H1 (cell line): ENCODE results near the gene SCN1B. TPM values are rescaled to one million over a fixed set of nuclear protein-coding genes. Genes with fewer than 3 reads are reported as not detected.

Source experiments
- CTCF ChIA-PET: fragments of 300-600 bp; sonication (Branson Sonifier 250); formaldehyde crosslinking; loops from one replicate; lab custom pipeline; 2021; ENCODE audit not compliant: partially characterized antibody; lab: Charles Lee
- POLR2A ChIA-PET: fragments of 300-600 bp; sonication (Branson Sonifier 250); formaldehyde crosslinking; loops from one replicate; lab custom pipeline; 2021; ENCODE audit warnings: inconsistent platforms; ENCODE audit not compliant: partially characterized antibody; lab: Charles Lee
- DNase-seq, 2 experiments: peaks; one replicate each; pipeline versions ENCODE4 v3.0.0 to v3.0.0-alpha.2; 2010 to 2022; ENCODE audit warnings: low spot score in 2 of 2, low read depth in 1 of 2, mixed read lengths in 1 of 2
- FAIRE-seq: peaks from 2 replicates; lab custom pipeline; 2011; peaks lifted over from hg19 to GRCh38; lab: Jason Lieb, UNC
- H2AFZ ChIP-seq: 2 replicates; pipeline ENCODE4 v1.8.1; 2012; ENCODE audit warnings: low read length, inconsistent platforms
- H2AK5ac ChIP-seq: 2 replicates; pipeline ENCODE4 v1.6.1; 2013; ENCODE audit warnings: low read depth, low read length
- H2BK120ac ChIP-seq: replicated peaks from 2 replicates; pipeline ENCODE3; 2013; ENCODE audit warnings: low read depth, low read length, inconsistent platforms
- H2BK12ac ChIP-seq: 2 replicates; pipeline ENCODE4 v1.6.1; 2013; ENCODE audit warnings: low read depth, low read length
- H2BK15ac ChIP-seq: 2 replicates; pipeline ENCODE4 v1.6.1; 2013; ENCODE audit warnings: low read length
- H2BK20ac ChIP-seq: 2 replicates; pipeline ENCODE4 v1.6.1; 2013; ENCODE audit warnings: low read length
- H2BK5ac ChIP-seq: 2 replicates; pipeline ENCODE4 v1.6.1; 2013; ENCODE audit warnings: low read depth, low read length
- H3K14ac ChIP-seq: 2 replicates; pipeline ENCODE4 v1.6.1; 2013; ENCODE audit warnings: inconsistent platforms; ENCODE audit not compliant: insufficient read length
- H3K18ac ChIP-seq: 2 replicates; pipeline ENCODE4 v1.6.1; 2013; ENCODE audit warnings: low read length; ENCODE audit errors: extremely low read depth
- H3K23ac ChIP-seq: 2 replicates; pipeline ENCODE4 v1.6.1; 2013; ENCODE audit warnings: inconsistent platforms; ENCODE audit not compliant: insufficient read length
- H3K23me2 ChIP-seq: 2 replicates; pipeline ENCODE4 v1.6.1; 2013; ENCODE audit warnings: low read depth, low read length
- H3K27ac ChIP-seq: 2 replicates; pipeline ENCODE4 v1.6.1; 2011; ENCODE audit warnings: low read depth, low read length, inconsistent platforms
- H3K27me3 ChIP-seq, 4 experiments: replicated peaks in 1 of 4; 1 replicate in 1 of 4; 2 replicates in 3 of 4; pipeline versions ENCODE4 v1.6.1 to v1.8.1; 2011 to 2013; ENCODE audit warnings: low read length in 3 of 4, mild to moderate bottlenecking in 3 of 4, inconsistent platforms in 2 of 4, mixed read lengths in 2 of 4, moderate library complexity in 1 of 4; ENCODE audit not compliant: control insufficient read depth in 3 of 4, insufficient read depth in 3 of 4; ENCODE audit errors: extremely low read depth in 1 of 4
- H3K36me3 ChIP-seq, 4 experiments: 2 replicates each; pipeline versions ENCODE4 v1.6.1 to v1.8.1; 2011 to 2013; ENCODE audit warnings: mild to moderate bottlenecking in 4 of 4, low read length in 3 of 4, moderate library complexity in 2 of 4, control low read depth in 1 of 4, inconsistent platforms in 1 of 4; ENCODE audit not compliant: insufficient read depth in 4 of 4, control insufficient read depth in 2 of 4
- H3K4ac ChIP-seq: replicated peaks from 2 replicates; pipeline ENCODE3; 2013; ENCODE audit warnings: low read length, low read depth, mixed read lengths, inconsistent platforms; ENCODE audit not compliant: insufficient read length
- H3K4me1 ChIP-seq, 4 experiments: replicated peaks in 1 of 4; 1 replicate in 1 of 4; 2 replicates in 3 of 4; pipeline versions ENCODE4 v1.6.1 to v1.8.1; 2011 to 2013; ENCODE audit warnings: low read length in 3 of 4, inconsistent platforms in 2 of 4, mixed read lengths in 1 of 4; ENCODE audit not compliant: insufficient read depth in 4 of 4, control insufficient read depth in 3 of 4
- H3K4me2 ChIP-seq, 2 experiments: 2 replicates each; pipeline versions ENCODE4 v1.6.1 to v1.8.1; 2011 to 2013; ENCODE audit warnings: low read depth in 2 of 2, low read length in 2 of 2, control low read depth in 1 of 2, inconsistent platforms in 1 of 2, mild to moderate bottlenecking in 1 of 2; ENCODE audit not compliant: insufficient read depth in 1 of 2
- H3K4me3 ChIP-seq, 4 experiments: fragments of 200-600, 300-600 bp in 1 of 4; sonication (generic), shearing (Covaris generic), sonication (Bioruptor Twin) in 1 of 4; 2 replicates each; pipeline versions ENCODE4 v1.5.1 to v1.8.1; 2011 to 2016; ENCODE audit warnings: low read length in 4 of 4, low read depth in 3 of 4, control low read depth in 2 of 4, inconsistent platforms in 2 of 4, mild to moderate bottlenecking in 2 of 4, mixed read lengths in 1 of 4, moderate library complexity in 1 of 4; ENCODE audit not compliant: insufficient read depth in 2 of 4; ENCODE audit errors: extremely low read depth in 1 of 4
- H3K56ac ChIP-seq: replicated peaks from 2 replicates; pipeline ENCODE3; 2013; ENCODE audit warnings: low read depth, mild to moderate bottlenecking, mixed read lengths, low read length, inconsistent platforms; ENCODE audit not compliant: insufficient read length
- H3K79me1 ChIP-seq: 2 replicates; pipeline ENCODE4 v1.6.1; 2013; ENCODE audit warnings: low read depth, low read length, control low read depth
- H3K79me2 ChIP-seq, 2 experiments: 2 replicates each; pipeline versions ENCODE4 v1.6.1 to v1.8.1; 2012 to 2013; ENCODE audit warnings: low read length in 2 of 2, mild to moderate bottlenecking in 2 of 2, inconsistent platforms in 1 of 2; ENCODE audit not compliant: insufficient read depth in 2 of 2, control insufficient read depth in 1 of 2
- H3K9ac ChIP-seq, 4 experiments: replicated peaks in 1 of 4; 1 replicate in 1 of 4; 2 replicates in 3 of 4; pipeline versions ENCODE4 v1.6.1 to v1.8.1; 2011 to 2013; ENCODE audit warnings: low read depth in 3 of 4, low read length in 3 of 4, control low read depth in 2 of 4, mild to moderate bottlenecking in 2 of 4, moderate library complexity in 2 of 4, inconsistent platforms in 1 of 4; ENCODE audit errors: extremely low read depth in 1 of 4
- H3K9me3 ChIP-seq, 2 experiments: 2 replicates each; pipeline versions ENCODE4 v1.6.1 to v1.8.1; 2012 to 2013; ENCODE audit warnings: mild to moderate bottlenecking in 2 of 2, moderate library complexity in 2 of 2, control low read depth in 1 of 2, inconsistent platforms in 1 of 2, low read depth in 1 of 2, low read length in 1 of 2, mixed read lengths in 1 of 2; ENCODE audit not compliant: insufficient read depth in 2 of 2
- H4K20me1 ChIP-seq, 2 experiments: replicated peaks in 1 of 2; 2 replicates each; pipeline versions ENCODE3 to v1.8.1; 2011 to 2013; ENCODE audit warnings: inconsistent platforms in 2 of 2, low read length in 2 of 2, mild to moderate bottlenecking in 1 of 2; ENCODE audit not compliant: insufficient read depth in 2 of 2, control insufficient read depth in 1 of 2
- H4K5ac ChIP-seq: 2 replicates; pipeline ENCODE4 v1.6.1; 2013; ENCODE audit warnings: low read length, low read depth, mixed read lengths, inconsistent platforms; ENCODE audit not compliant: insufficient read length
- H4K8ac ChIP-seq: 2 replicates; pipeline ENCODE4 v1.8.0; 2013; ENCODE audit warnings: mild to moderate bottlenecking, moderate library complexity, low read length, inconsistent platforms; ENCODE audit not compliant: insufficient read depth; ENCODE audit errors: extremely low read depth
- H4K91ac ChIP-seq: replicated peaks from 2 replicates; pipeline ENCODE3; 2013; ENCODE audit warnings: low read length, mixed read lengths, inconsistent platforms; ENCODE audit not compliant: insufficient read length
- ASH2L ChIP-seq: fragments of 200-600, 300-600 bp; sonication (generic); IDR thresholded peaks from one replicate; pipeline ENCODE4 v1.7.1; 2017; ENCODE audit warnings: low read length
- EP300 ChIP-seq, 2 experiments: IDR thresholded peaks; 1 replicate in 1 of 2; 2 replicates in 1 of 2; pipeline ENCODE4 v1.6.1; 2011 to 2012; ENCODE audit warnings: low read depth in 2 of 2, low read length in 2 of 2, mild to moderate bottlenecking in 2 of 2, borderline replicate concordance in 1 of 2, inconsistent platforms in 1 of 2, moderate library complexity in 1 of 2
- POLR2A ChIP-seq, 2 experiments: IDR thresholded peaks; 1 replicate in 1 of 2; 2 replicates in 1 of 2; pipeline ENCODE4 v1.6.1; 2011; ENCODE audit warnings: low read depth in 2 of 2, low read length in 2 of 2, mild to moderate bottlenecking in 2 of 2; ENCODE audit errors: control extremely low read depth in 1 of 2
- POLR2AphosphoS5 ChIP-seq: IDR thresholded peaks from 2 replicates; pipeline ENCODE4 v1.6.1; 2011; ENCODE audit warnings: low read depth, low read length
- RBBP5 ChIP-seq: IDR thresholded peaks from 2 replicates; pipeline ENCODE4 v1.7.1; 2012; ENCODE audit warnings: low read depth, mild to moderate bottlenecking, inconsistent platforms, low read length, moderate library complexity, borderline replicate concordance
- SIN3A ChIP-seq, 2 experiments: IDR thresholded peaks in 1 of 2; conservative IDR thresholded peaks in 1 of 2; 2 replicates each; pipeline ENCODE4 v1.6.1; 2011 to 2012; ENCODE audit warnings: low read length in 2 of 2, improper control_type of control experiment in 1 of 2, low read depth in 1 of 2, mild to moderate bottlenecking in 1 of 2
- SUZ12 ChIP-seq: fragments of 200-600 bp; sonication (generic); IDR thresholded peaks from 2 replicates; pipeline ENCODE4 v1.6.1; 2012; ENCODE audit warnings: mild to moderate bottlenecking, inconsistent platforms, low read length, moderate library complexity, mixed read lengths
- TAF1 ChIP-seq: IDR thresholded peaks from 2 replicates; pipeline ENCODE4 v1.6.1; 2011; ENCODE audit warnings: mild to moderate bottlenecking, low read depth, low read length
- TAF7 ChIP-seq: optimal IDR thresholded peaks from 2 replicates; pipeline ENCODE3; 2011; ENCODE audit warnings: low read depth, mild to moderate bottlenecking, inconsistent platforms, low read length, moderate library complexity, borderline replicate concordance
- YY1 ChIP-seq: IDR thresholded peaks from 2 replicates; pipeline ENCODE4 v1.6.1; 2011; ENCODE audit warnings: low read depth, mild to moderate bottlenecking, low read length
- WGBS, 2 experiments: shearing (Covaris generic) in 1 of 2; methylation state at CpG; one replicate each; pipeline versions ENCODE4 v1.1.6 to v1.1.7; 2013 to 2015; ENCODE audit warnings: low lambda C conversion rate in 2 of 2, mixed read lengths in 2 of 2, inconsistent platforms in 1 of 2, low coverage in 1 of 2, missing lambda C conversion rate in 1 of 2; ENCODE audit not compliant: insufficient replicate concordance in 2 of 2, insufficient coverage in 1 of 2, insufficient read length in 1 of 2; ENCODE audit errors: extremely low coverage in 1 of 2, missing lambda C conversion rate in 1 of 2; 5-methylcytosine and 5-hydroxymethylcytosine counted together
- polyA plus RNA-seq, 7 experiments: library from polyadenylated mRNA; depleted of rRNA in 3 of 7; stranded (reverse) in 5 of 7; unstranded in 2 of 7; fragments of >200 nt in 5 of 7; fragments of 200-250 nt in 2 of 7; gene quantifications; 1 replicate in 5 of 7; 2 replicates in 1 of 7; 4 replicates in 1 of 7; pipeline versions ENCODE4 v1.2.1 to v1.2.3, GENCODE V29; 2011 to 2013; ENCODE audit warnings: missing spikeins in 2 of 7, mixed read lengths in 2 of 7
- total RNA-seq: library from RNA; stranded (reverse); fragmentation: NEBNext Ultra II Directional; extraction: Animal tissue kit (Norgen Biotek cat#: 25700); gene quantifications from 2 replicates; pipeline ENCODE4 v1.2.1, GENCODE V29; 2021

Gene SCN1B
- total and polyA plus RNA-seq, 2 of the 8 experiments (the other 6 are each of a cell fraction or from before 2014, with no cell fraction given) = 3.1 to 3.5 TPM

DNA sequence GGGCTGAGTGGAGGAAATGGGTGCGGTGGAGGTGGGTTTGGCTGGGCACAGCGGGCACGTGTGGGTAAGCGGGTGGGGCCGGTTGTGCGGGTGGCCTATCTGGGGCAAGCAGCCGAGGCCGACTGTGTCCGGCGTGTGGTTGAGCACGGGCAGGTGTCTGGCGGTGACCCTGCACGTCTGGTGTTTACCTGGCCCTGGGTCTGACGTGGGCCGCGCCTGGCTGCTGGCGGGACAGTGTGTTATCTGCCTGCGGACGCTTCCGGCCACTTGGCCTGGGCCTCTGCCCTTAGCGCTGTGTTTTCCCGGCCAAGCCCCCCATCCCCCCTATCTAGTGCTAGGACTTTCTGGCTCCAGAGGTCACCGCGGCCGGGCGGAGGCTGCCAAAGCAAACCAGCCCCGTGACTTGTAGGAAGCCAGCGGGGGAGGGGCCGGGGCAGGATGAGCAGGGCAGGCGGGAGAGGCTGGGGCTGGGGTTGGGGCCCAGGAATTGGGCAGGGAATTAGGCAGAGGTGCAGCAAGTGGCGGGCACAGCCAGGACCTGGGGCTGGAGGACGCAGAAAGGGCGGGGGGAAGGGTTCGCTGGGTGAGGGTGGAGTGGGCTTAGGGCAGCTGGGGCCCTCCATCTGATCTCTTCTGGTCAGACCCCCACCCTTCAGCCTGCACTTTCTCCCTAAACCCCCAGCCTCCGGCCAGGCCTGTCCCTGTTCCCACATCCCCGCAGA, 10.7 kb downstream of the SCN1B start:
- peak overlapping the region; percentile 72 for H3K56ac ChIP-seq
- no peaks in the 10 kb centered on the region for H3K9me3 ChIP-seq
- H2BK120ac ChIP-seq = peak overlapping the region; percentile 1
- peak overlapping the region; percentile 97 for H2BK12ac ChIP-seq
- peak overlapping the region; percentile 10 for H3K4ac ChIP-seq
- peak overlapping the region; percentile 75 for H4K8ac ChIP-seq
- no peak overlapping the region for H3K14ac ChIP-seq
- H3K27me3 ChIP-seq = no peaks in the 10 kb centered on the region
- FAIRE-seq (no peak), DNase-seq (peak in 1 of 2 experiments; percentile 86)
- H4K91ac ChIP-seq = peak overlapping the region; percentile 98
- peak overlapping the region; percentile 93; the same call in 1 of the 2 replicates for H2BK5ac ChIP-seq
- peak overlapping the region; percentile 80; the same call in 1 of the 2 replicates for H3K27ac ChIP-seq
- H3K4me2 ChIP-seq = peak overlapping the region; percentile 79 to 83
- H3K79me1 ChIP-seq = no peaks in the 10 kb centered on the region
- peaks cover 0 to 12% of the 10 kb centered on the region in 2 experiments; a peak in 1 of 4 replicates for H3K79me2 ChIP-seq
- 0 out of 2 replicates have a peak overlapping the region, but pooled peaks have one; percentile 10 for H2AK5ac ChIP-seq
- no peak overlapping the region for H2AFZ ChIP-seq
- ChIA-PET POLR2A (interaction anchor here (0.8 to 1.6 kb wide), 5 partner anchors 11 to 41 kb away, joined by 3 to 12 read pairs (median 5); partner anchors contain the start of gene SCN1B), CTCF (interaction anchor here (0.7 to 3.7 kb wide), 2 partner anchors 8 to 95 kb away, joined by 4 to 36 read pairs; partner anchors contain the start of gene LGI4)
- peak overlapping the region in 3 of 4 experiments; percentile 12 to 58 (median 56); a peak in 5 of 7 replicates for H3K9ac ChIP-seq
- peak overlapping the region; percentile 3 to 66 (median 20); a peak in 4 of 8 replicates for H3K4me3 ChIP-seq
- H3K18ac ChIP-seq = peak overlapping the region; percentile 72
- peak overlapping the region; percentile 59 for H4K5ac ChIP-seq
- no peaks in the 10 kb centered on the region; a peak in 1 of 8 replicates for H3K36me3 ChIP-seq
- H2BK20ac ChIP-seq = 0 out of 2 replicates have a peak overlapping the region, but pooled peaks have one; percentile 90
- 21% methylated on average over 30 of the region's 36 CpGs; no CpG with 5 or more reads in 1 of the 2 experiments for WGBS, 2 experiments
- no peak overlapping the region for H3K23ac ChIP-seq
- peaks cover 5 to 39% (median 25%) of the 10 kb centered on the region in 4 experiments for H3K4me1 ChIP-seq
- peak overlapping the region; percentile 95; the same call in 1 of the 2 replicates for H2BK15ac ChIP-seq
- peaks cover 2 to 5% of the 10 kb centered on the region in 2 experiments for H4K20me1 ChIP-seq
- peaks cover 7% of the 10 kb centered on the region; the same call in 1 of the 2 replicates for H3K23me2 ChIP-seq
- TF ChIP-seq EP300 (IDR thresholded peaks at IDR 0.05; ENCODE audit: borderline replicate concordance in 1 of 2, low read depth in 2 of 2, low read length in 2 of 2) = 0 out of 3 replicates have a peak, but pooled peaks of 1 of the 2 experiments have one; percentile 16
- peak; percentile 27 for TF ChIP-seq TAF7
- TF ChIP-seq RBBP5 = peak; percentile 93; the same call in 1 of the 2 replicates
- TF ChIP-seq SUZ12 = no peak
- peak; percentile 79 for TF ChIP-seq ASH2L
- TF ChIP-seq SIN3A (conservative IDR thresholded peaks at IDR 0.05 in 1 of 2, IDR thresholded peaks at IDR 0.05 in 1 of 2; ENCODE audit: low read depth in 1 of 2, low read length in 2 of 2) = peak in 1 of 2 experiments; percentile 63; a peak in 2 of 4 replicates
- TF ChIP-seq POLR2AphosphoS5 = 0 out of 2 replicates have a peak, but pooled peaks have one; percentile 40
- peak; percentile 23; the same call in 1 of the 2 replicates for TF ChIP-seq YY1
- TF ChIP-seq TAF1 = 0 out of 2 replicates have a peak, but pooled peaks have one; percentile 47
- peak in 1 of 2 experiments; percentile 78; a peak in 2 of 3 replicates for TF ChIP-seq POLR2A (IDR thresholded peaks at IDR 0.05; ENCODE audit: control extremely low read depth in 1 of 2, low read depth in 2 of 2, low read length in 2 of 2)
